HuH-7.5 (cell line): Measurements from ENCODE around the gene RPS8.
"Not testable (repeated sequence)": the region's sequence is repeated elsewhere in the genome, so short reads cannot be mapped to it uniquely, and the experiment has no call there.

Experiments
- DNase-seq: peaks from one replicate; pipeline ENCODE4 v3.0.0; 2011; ENCODE audit warnings: low spot score

The RPS8 gene

DNA sequence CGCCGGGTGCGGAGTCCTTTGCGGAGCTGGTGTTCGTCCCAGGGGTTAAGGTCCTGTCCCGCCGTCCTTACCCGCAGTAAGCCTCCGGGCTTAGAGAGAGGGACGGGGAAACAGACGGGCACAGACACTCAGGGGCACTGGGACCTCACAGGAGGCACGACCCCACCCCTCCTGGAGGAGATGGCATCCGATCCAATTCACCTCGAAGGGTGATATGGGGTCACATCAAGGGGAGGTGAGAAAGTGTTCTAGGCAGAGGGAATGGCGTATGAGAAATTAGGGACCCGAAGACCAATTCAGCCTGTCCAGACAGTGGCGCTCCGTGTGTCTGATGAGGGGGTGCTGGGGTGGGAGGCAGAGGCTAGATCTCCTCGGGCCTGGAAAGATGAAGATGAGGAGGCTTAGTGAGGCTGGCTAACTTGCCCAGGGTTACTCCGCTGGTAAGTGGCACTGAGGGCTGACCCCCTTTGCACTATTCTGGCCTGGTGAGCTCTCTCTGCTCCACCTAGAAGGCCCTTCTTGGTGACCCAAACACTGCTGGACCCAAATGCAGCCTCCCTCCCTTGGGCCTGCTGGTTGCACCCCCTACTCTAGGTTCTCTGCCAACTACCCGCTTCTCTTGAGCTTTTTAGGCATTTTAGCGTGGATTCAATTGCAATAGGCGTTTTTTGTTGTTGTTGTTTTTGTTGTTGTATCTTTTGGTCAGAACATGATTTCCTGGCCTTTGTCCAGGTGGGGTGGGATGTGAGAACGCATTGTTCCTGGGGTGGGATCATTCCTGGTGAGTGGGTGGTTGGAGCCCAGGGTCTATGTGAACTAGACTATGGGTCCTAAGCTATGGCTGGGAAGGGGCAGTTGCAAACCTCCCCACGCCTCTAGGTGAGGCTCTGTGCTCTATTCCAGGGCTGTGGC is 45.2 kb downstream of the RPS8 start:
- DNase-seq, result no peak

- no peak for DNase-seq
Observed at GRCh38 chr1:44821240-44821715, 45.9 kb downstream of the RPS8 start.

DNA sequence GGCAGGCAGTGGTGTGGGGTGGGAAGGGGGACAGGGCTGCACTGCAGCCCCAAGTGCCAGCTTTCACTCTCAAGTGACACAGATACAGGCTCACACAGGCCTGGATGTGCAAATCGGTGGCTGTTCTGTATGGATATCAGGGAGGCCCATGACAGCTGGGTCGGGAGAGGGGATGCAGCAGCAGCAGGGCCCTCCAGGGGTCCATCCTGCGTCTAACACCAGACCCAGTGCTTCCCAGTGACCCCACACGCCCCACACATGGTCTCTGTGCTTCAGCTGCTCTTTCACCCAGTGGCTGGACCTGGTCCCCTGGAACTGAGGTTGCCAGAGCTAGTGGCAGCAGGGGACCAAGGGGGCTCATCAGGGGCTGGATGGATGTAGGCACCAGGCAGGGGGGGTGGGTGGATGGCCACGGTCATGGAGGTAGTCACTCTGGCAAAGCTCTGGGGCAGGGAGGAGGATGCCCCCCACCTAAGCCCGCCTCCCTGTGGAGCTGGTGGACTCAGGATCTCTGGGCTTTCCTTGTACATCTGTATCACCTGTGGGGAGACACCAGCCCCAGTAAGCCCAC is 46.9 kb downstream of the RPS8 start:
- DNase-seq, result no peak

GRCh38 chr1:44822981-44823451 is 47.7 kb downstream of the RPS8 start:
- DNase-seq, result no peak

GRCh38 chr1:44824392-44824791 is 49.1 kb downstream of the RPS8 start:
- DNase-seq, result not testable (repeated sequence)

- no peak for DNase-seq
Observed at GRCh38 chr1:44826375-44827196, 51.2 kb downstream of the RPS8 start.

GRCh38 chr1:44827197-44828002 is 52.1 kb downstream of the RPS8 start:
- DNase-seq, result no peak

DNA sequence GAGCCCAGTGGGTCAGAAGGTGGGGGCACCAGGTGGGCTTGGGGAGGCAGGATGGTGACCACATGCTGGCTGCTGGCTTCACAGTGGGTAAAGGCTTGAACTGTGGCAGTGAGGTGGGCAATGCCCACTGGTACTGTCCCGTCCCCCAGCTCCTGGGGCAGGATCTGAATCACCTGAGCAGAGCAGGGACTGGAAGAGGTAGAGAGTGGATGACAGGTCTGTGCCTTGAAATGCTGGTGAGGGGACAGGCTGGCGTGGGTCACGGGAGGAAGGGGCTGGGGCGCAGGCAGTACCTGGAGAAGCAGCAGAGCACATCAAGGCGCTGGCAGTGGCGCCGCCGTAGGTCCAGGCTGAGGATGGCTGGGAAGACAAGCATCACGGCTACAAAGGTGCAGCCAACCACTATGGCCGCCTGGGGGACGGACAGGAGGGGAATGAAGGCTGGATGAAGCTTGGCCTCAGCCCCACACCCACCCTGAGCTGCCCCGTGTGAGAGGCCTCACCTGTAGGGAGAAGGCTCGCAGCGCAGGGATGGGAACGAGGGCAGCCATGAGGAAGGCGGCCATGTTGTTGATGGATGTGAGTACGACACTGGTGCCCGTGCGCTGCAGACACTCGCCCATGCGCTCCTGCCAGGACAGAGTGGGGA is 52.8 kb downstream of the RPS8 start:
- DNase-seq, result no peak
